H1 (cell line): ENCODE data around the gene KRTAP10-12. TPM values are rescaled to one million over a fixed set of nuclear protein-coding genes. Genes with fewer than 3 reads are reported as not detected.

Source experiments
- CTCF ChIA-PET: fragments of 300-600 bp; sonication (Branson Sonifier 250); formaldehyde crosslinking; loops from one replicate; lab custom pipeline; 2021; ENCODE audit not compliant: partially characterized antibody; lab: Charles Lee
- POLR2A ChIA-PET: fragments of 300-600 bp; sonication (Branson Sonifier 250); formaldehyde crosslinking; loops from one replicate; lab custom pipeline; 2021; ENCODE audit warnings: inconsistent platforms; ENCODE audit not compliant: partially characterized antibody; lab: Charles Lee
- DNase-seq, 2 experiments: peaks; one replicate each; pipeline versions ENCODE4 v3.0.0 to v3.0.0-alpha.2; 2010 to 2022; ENCODE audit warnings: low spot score in 2 of 2, low read depth in 1 of 2, mixed read lengths in 1 of 2
- FAIRE-seq: peaks from 2 replicates; lab custom pipeline; 2011; peaks lifted over from hg19 to GRCh38; lab: Jason Lieb, UNC
- H2AFZ ChIP-seq: 2 replicates; pipeline ENCODE4 v1.8.1; 2012; ENCODE audit warnings: low read length, inconsistent platforms
- H2AK5ac ChIP-seq: 2 replicates; pipeline ENCODE4 v1.6.1; 2013; ENCODE audit warnings: low read depth, low read length
- H2BK120ac ChIP-seq: replicated peaks from 2 replicates; pipeline ENCODE3; 2013; ENCODE audit warnings: low read depth, low read length, inconsistent platforms
- H2BK12ac ChIP-seq: 2 replicates; pipeline ENCODE4 v1.6.1; 2013; ENCODE audit warnings: low read depth, low read length
- H2BK15ac ChIP-seq: 2 replicates; pipeline ENCODE4 v1.6.1; 2013; ENCODE audit warnings: low read length
- H2BK20ac ChIP-seq: 2 replicates; pipeline ENCODE4 v1.6.1; 2013; ENCODE audit warnings: low read length
- H2BK5ac ChIP-seq: 2 replicates; pipeline ENCODE4 v1.6.1; 2013; ENCODE audit warnings: low read depth, low read length
- H3K14ac ChIP-seq: 2 replicates; pipeline ENCODE4 v1.6.1; 2013; ENCODE audit warnings: inconsistent platforms; ENCODE audit not compliant: insufficient read length
- H3K18ac ChIP-seq: 2 replicates; pipeline ENCODE4 v1.6.1; 2013; ENCODE audit warnings: low read length; ENCODE audit errors: extremely low read depth
- H3K23ac ChIP-seq: 2 replicates; pipeline ENCODE4 v1.6.1; 2013; ENCODE audit warnings: inconsistent platforms; ENCODE audit not compliant: insufficient read length
- H3K23me2 ChIP-seq: 2 replicates; pipeline ENCODE4 v1.6.1; 2013; ENCODE audit warnings: low read depth, low read length
- H3K27ac ChIP-seq: 2 replicates; pipeline ENCODE4 v1.6.1; 2011; ENCODE audit warnings: low read depth, low read length, inconsistent platforms
- H3K27me3 ChIP-seq, 4 experiments: replicated peaks in 1 of 4; 1 replicate in 1 of 4; 2 replicates in 3 of 4; pipeline versions ENCODE4 v1.6.1 to v1.8.1; 2011 to 2013; ENCODE audit warnings: low read length in 3 of 4, mild to moderate bottlenecking in 3 of 4, inconsistent platforms in 2 of 4, mixed read lengths in 2 of 4, moderate library complexity in 1 of 4; ENCODE audit not compliant: control insufficient read depth in 3 of 4, insufficient read depth in 3 of 4; ENCODE audit errors: extremely low read depth in 1 of 4
- H3K36me3 ChIP-seq, 4 experiments: 2 replicates each; pipeline versions ENCODE4 v1.6.1 to v1.8.1; 2011 to 2013; ENCODE audit warnings: mild to moderate bottlenecking in 4 of 4, low read length in 3 of 4, moderate library complexity in 2 of 4, control low read depth in 1 of 4, inconsistent platforms in 1 of 4; ENCODE audit not compliant: insufficient read depth in 4 of 4, control insufficient read depth in 2 of 4
- H3K4ac ChIP-seq: replicated peaks from 2 replicates; pipeline ENCODE3; 2013; ENCODE audit warnings: low read length, low read depth, mixed read lengths, inconsistent platforms; ENCODE audit not compliant: insufficient read length
- H3K4me1 ChIP-seq, 4 experiments: replicated peaks in 1 of 4; 1 replicate in 1 of 4; 2 replicates in 3 of 4; pipeline versions ENCODE4 v1.6.1 to v1.8.1; 2011 to 2013; ENCODE audit warnings: low read length in 3 of 4, inconsistent platforms in 2 of 4, mixed read lengths in 1 of 4; ENCODE audit not compliant: insufficient read depth in 4 of 4, control insufficient read depth in 3 of 4
- H3K4me2 ChIP-seq, 2 experiments: 2 replicates each; pipeline versions ENCODE4 v1.6.1 to v1.8.1; 2011 to 2013; ENCODE audit warnings: low read depth in 2 of 2, low read length in 2 of 2, control low read depth in 1 of 2, inconsistent platforms in 1 of 2, mild to moderate bottlenecking in 1 of 2; ENCODE audit not compliant: insufficient read depth in 1 of 2
- H3K4me3 ChIP-seq, 4 experiments: fragments of 200-600, 300-600 bp in 1 of 4; sonication (generic), shearing (Covaris generic), sonication (Bioruptor Twin) in 1 of 4; 2 replicates each; pipeline versions ENCODE4 v1.5.1 to v1.8.1; 2011 to 2016; ENCODE audit warnings: low read length in 4 of 4, low read depth in 3 of 4, control low read depth in 2 of 4, inconsistent platforms in 2 of 4, mild to moderate bottlenecking in 2 of 4, mixed read lengths in 1 of 4, moderate library complexity in 1 of 4; ENCODE audit not compliant: insufficient read depth in 2 of 4; ENCODE audit errors: extremely low read depth in 1 of 4
- H3K56ac ChIP-seq: replicated peaks from 2 replicates; pipeline ENCODE3; 2013; ENCODE audit warnings: low read depth, mild to moderate bottlenecking, mixed read lengths, low read length, inconsistent platforms; ENCODE audit not compliant: insufficient read length
- H3K79me1 ChIP-seq: 2 replicates; pipeline ENCODE4 v1.6.1; 2013; ENCODE audit warnings: low read depth, low read length, control low read depth
- H3K79me2 ChIP-seq, 2 experiments: 2 replicates each; pipeline versions ENCODE4 v1.6.1 to v1.8.1; 2012 to 2013; ENCODE audit warnings: low read length in 2 of 2, mild to moderate bottlenecking in 2 of 2, inconsistent platforms in 1 of 2; ENCODE audit not compliant: insufficient read depth in 2 of 2, control insufficient read depth in 1 of 2
- H3K9ac ChIP-seq, 4 experiments: replicated peaks in 1 of 4; 1 replicate in 1 of 4; 2 replicates in 3 of 4; pipeline versions ENCODE4 v1.6.1 to v1.8.1; 2011 to 2013; ENCODE audit warnings: low read depth in 3 of 4, low read length in 3 of 4, control low read depth in 2 of 4, mild to moderate bottlenecking in 2 of 4, moderate library complexity in 2 of 4, inconsistent platforms in 1 of 4; ENCODE audit errors: extremely low read depth in 1 of 4
- H3K9me3 ChIP-seq, 2 experiments: 2 replicates each; pipeline versions ENCODE4 v1.6.1 to v1.8.1; 2012 to 2013; ENCODE audit warnings: mild to moderate bottlenecking in 2 of 2, moderate library complexity in 2 of 2, control low read depth in 1 of 2, inconsistent platforms in 1 of 2, low read depth in 1 of 2, low read length in 1 of 2, mixed read lengths in 1 of 2; ENCODE audit not compliant: insufficient read depth in 2 of 2
- H4K20me1 ChIP-seq, 2 experiments: replicated peaks in 1 of 2; 2 replicates each; pipeline versions ENCODE3 to v1.8.1; 2011 to 2013; ENCODE audit warnings: inconsistent platforms in 2 of 2, low read length in 2 of 2, mild to moderate bottlenecking in 1 of 2; ENCODE audit not compliant: insufficient read depth in 2 of 2, control insufficient read depth in 1 of 2
- H4K5ac ChIP-seq: 2 replicates; pipeline ENCODE4 v1.6.1; 2013; ENCODE audit warnings: low read length, low read depth, mixed read lengths, inconsistent platforms; ENCODE audit not compliant: insufficient read length
- H4K8ac ChIP-seq: 2 replicates; pipeline ENCODE4 v1.8.0; 2013; ENCODE audit warnings: mild to moderate bottlenecking, moderate library complexity, low read length, inconsistent platforms; ENCODE audit not compliant: insufficient read depth; ENCODE audit errors: extremely low read depth
- H4K91ac ChIP-seq: replicated peaks from 2 replicates; pipeline ENCODE3; 2013; ENCODE audit warnings: low read length, mixed read lengths, inconsistent platforms; ENCODE audit not compliant: insufficient read length
- ASH2L ChIP-seq: fragments of 200-600, 300-600 bp; sonication (generic); IDR thresholded peaks from one replicate; pipeline ENCODE4 v1.7.1; 2017; ENCODE audit warnings: low read length
- ATF3 ChIP-seq: IDR thresholded peaks from 2 replicates; pipeline ENCODE4 v1.6.1; 2011; ENCODE audit warnings: low read depth, mild to moderate bottlenecking, low read length; ENCODE audit not compliant: insufficient read depth
- CTCF ChIP-seq, 3 experiments: IDR thresholded peaks; 1 replicate in 2 of 3; 2 replicates in 1 of 3; pipeline versions ENCODE4 v1.5.1 to v1.6.1; 2011; ENCODE audit warnings: low read length in 3 of 3, mild to moderate bottlenecking in 3 of 3, inconsistent platforms in 2 of 3, low read depth in 1 of 3, moderate library complexity in 1 of 3; ENCODE audit not compliant: insufficient read depth in 1 of 3; ENCODE audit errors: control extremely low read depth in 1 of 3
- KDM4A ChIP-seq: IDR thresholded peaks from one replicate; pipeline ENCODE4 v1.7.1; 2012; ENCODE audit warnings: low read depth, mild to moderate bottlenecking, moderate library complexity, low read length, inconsistent platforms; ENCODE audit not compliant: severe bottlenecking
- WGBS, 2 experiments: shearing (Covaris generic) in 1 of 2; methylation state at CpG; one replicate each; pipeline versions ENCODE4 v1.1.6 to v1.1.7; 2013 to 2015; ENCODE audit warnings: low lambda C conversion rate in 2 of 2, mixed read lengths in 2 of 2, inconsistent platforms in 1 of 2, low coverage in 1 of 2, missing lambda C conversion rate in 1 of 2; ENCODE audit not compliant: insufficient replicate concordance in 2 of 2, insufficient coverage in 1 of 2, insufficient read length in 1 of 2; ENCODE audit errors: extremely low coverage in 1 of 2, missing lambda C conversion rate in 1 of 2; 5-methylcytosine and 5-hydroxymethylcytosine counted together
- polyA plus RNA-seq, 7 experiments: library from polyadenylated mRNA; depleted of rRNA in 3 of 7; stranded (reverse) in 5 of 7; unstranded in 2 of 7; fragments of >200 nt in 5 of 7; fragments of 200-250 nt in 2 of 7; gene quantifications; 1 replicate in 5 of 7; 2 replicates in 1 of 7; 4 replicates in 1 of 7; pipeline versions ENCODE4 v1.2.1 to v1.2.3, GENCODE V29; 2011 to 2013; ENCODE audit warnings: missing spikeins in 2 of 7, mixed read lengths in 2 of 7
- total RNA-seq: library from RNA; stranded (reverse); fragmentation: NEBNext Ultra II Directional; extraction: Animal tissue kit (Norgen Biotek cat#: 25700); gene quantifications from 2 replicates; pipeline ENCODE4 v1.2.1, GENCODE V29; 2021

Gene KRTAP10-12
- total and polyA plus RNA-seq, 2 of the 8 experiments (the other 6 are each of a cell fraction or from before 2014, with no cell fraction given): not detected

- H2AK5ac ChIP-seq: no peak overlapping the region
- no peak overlapping the region for H2AFZ ChIP-seq
- H3K4me1 ChIP-seq: peaks cover 0 to 18% (median 11%) of the 10 kb centered on the region in 4 experiments; a peak in 5 of 7 replicates
- H3K79me2 ChIP-seq: no peaks in the 10 kb centered on the region
- H2BK120ac ChIP-seq: no peak overlapping the region
- no peak overlapping the region for H4K5ac ChIP-seq
- H3K4ac ChIP-seq: no peak overlapping the region
- 0 out of 2 replicates have a peak overlapping the region, but pooled peaks have one; percentile 27 for H2BK12ac ChIP-seq
- POLR2A ChIA-PET: interaction anchor here (1.0 to 3.0 kb wide), 4 partner anchors 10 to 41 kb away, joined by 3 to 9 read pairs (median 4); no protein-coding TSS in a partner anchor
- peak overlapping the region; percentile 34; the same call in 1 of the 2 replicates for H2BK20ac ChIP-seq
- FAIRE-seq: no peak
- TF ChIP-seq ASH2L: no peak
- no peak for TF ChIP-seq ATF3
- TF ChIP-seq KDM4A: no peak
- no peak for TF ChIP-seq CTCF (IDR thresholded peaks at IDR 0.05; ENCODE audit: control extremely low read depth in 1 of 3, insufficient read depth in 1 of 3, low read depth in 1 of 3, low read length in 3 of 3)
- TF ChIP-seq, all 59 proteins: peak for 0
- no peak overlapping the region for H3K27ac ChIP-seq
- CTCF ChIA-PET: interaction anchor here (0.6 to 1.6 kb wide), 10 partner anchors 11 to 811 kb away, joined by 3 to 7 read pairs (median 3); partner anchors contain the start of gene KRTAP10-12
- no peak overlapping the region for H3K9ac ChIP-seq
- no peak overlapping the region for H3K4me2 ChIP-seq
- no peaks in the 10 kb centered on the region for H4K20me1 ChIP-seq
- H4K8ac ChIP-seq: no peak overlapping the region
- H3K79me1 ChIP-seq: no peaks in the 10 kb centered on the region
- DNase-seq: no peak
- H3K36me3 ChIP-seq: no peaks in the 10 kb centered on the region
- H2BK5ac ChIP-seq: no peak overlapping the region
- no peak overlapping the region for H3K4me3 ChIP-seq
- no peak overlapping the region for H4K91ac ChIP-seq
- H3K23me2 ChIP-seq: no peaks in the 10 kb centered on the region; the same call in 1 of the 2 replicates
- H3K27me3 ChIP-seq: peaks cover 0 to 17% (median 9%) of the 10 kb centered on the region in 4 experiments; a peak in 6 of 7 replicates
- H3K23ac ChIP-seq: no peak overlapping the region
- peak overlapping the region; percentile 81; the same call in 1 of the 2 replicates for H2BK15ac ChIP-seq
- H3K14ac ChIP-seq: no peak overlapping the region
- 92% methylated on average over 6 of the region's 6 CpGs; no CpG with 5 or more reads in 1 of the 2 experiments for WGBS, 2 experiments
- H3K56ac ChIP-seq: no peak overlapping the region
- no peaks in the 10 kb centered on the region; a peak in 1 of 4 replicates for H3K9me3 ChIP-seq
- no peak overlapping the region; the same call in 1 of the 2 replicates for H3K18ac ChIP-seq
Observed at GRCh38 chr21:44726826-44727225, 29.9 kb downstream of the KRTAP10-12 start.
